A549 (cell line): ENCODE results near the gene RPP30. TPM values are rescaled to one million over a fixed set of nuclear protein-coding genes. Genes with fewer than 3 reads are reported as not detected.
A peak's percentile ranks its signal among the peaks of the same experiment; 100 is the strongest.

Experiments used
- ATAC-seq, 2 experiments: fragments of 200-7000 bp in 1 of 2; fragments of >200 bp in 1 of 2; cut with Nextera tagmentation in 1 of 2; cut with Tn5 transposase in 1 of 2; 3 replicates each; pipeline versions ENCODE4 v1.8.0 to v1.9.1; 2018 to 2020; ENCODE audit warnings: mild to moderate bottlenecking in 1 of 2, moderate library complexity in 1 of 2
- CTCF ChIA-PET: fragments of 300-600 bp; sonication (Branson Sonifier 250); formaldehyde crosslinking; extraction: SDS; loops from one replicate; lab custom pipeline; 2021; ENCODE audit warnings: antibody characterized with exemption, inconsistent platforms; lab: Yijun Ruan, JAX
- POLR2A ChIA-PET: fragments of 350-600 bp; formaldehyde crosslinking; extraction: SDS; loops from one replicate; lab custom pipeline; 2021; ENCODE audit warnings: antibody characterized with exemption, inconsistent platforms; lab: Yijun Ruan, JAX
- DNase-seq, 2 experiments: peaks; one replicate each; pipeline versions ENCODE4 v3.0.0 to v3.0.0-alpha.2; 2011 to 2016; ENCODE audit warnings: low read depth in 1 of 2, low spot score in 1 of 2
- FAIRE-seq: peaks from 2 replicates; lab custom pipeline; 2011; peaks lifted over from hg19 to GRCh38; lab: Jason Lieb, UNC
- H3K27ac ChIP-seq, 2 experiments: fragments of >200 bp; sonication (Bioruptor Twin); formaldehyde crosslinking; 3 replicates each; pipeline ENCODE4 v1.5.1; 2016 to 2017
- H3K4me1 ChIP-seq: fragments of >200 bp; sonication (Bioruptor Twin); formaldehyde crosslinking; 3 replicates; pipeline ENCODE4 v1.6.1; 2016
- H3K4me2 ChIP-seq: fragments of >200 bp; sonication (Bioruptor Twin); formaldehyde crosslinking; 3 replicates; pipeline ENCODE4 v1.6.1; 2016
- H3K4me3 ChIP-seq: fragments of >200 bp; sonication (Bioruptor Twin); formaldehyde crosslinking; 3 replicates; pipeline ENCODE4 v1.5.1; 2016
- H3K9me3 ChIP-seq: fragments of >200 bp; sonication (Bioruptor Twin); formaldehyde crosslinking; 3 replicates; pipeline ENCODE4 v1.6.1; 2016
- CEBPB ChIP-seq, 2 experiments: fragments of >200 bp in 1 of 2; sonication (Bioruptor Twin) in 1 of 2; formaldehyde crosslinking in 1 of 2; IDR thresholded peaks; 2 replicates each; pipeline ENCODE4 v1.6.1; 2012 to 2016
- CHD2 ChIP-seq: fragments of 150-350 bp; IDR thresholded peaks from 2 replicates; pipeline ENCODE4 v1.6.1; 2014; ENCODE audit warnings: low read length; ENCODE audit not compliant: partially characterized antibody
- CHD4 ChIP-seq: fragments of 200-600 bp; sonication (generic); IDR thresholded peaks from 2 replicates; pipeline ENCODE4 v1.6.1; 2016; ENCODE audit warnings: antibody characterized with exemption, mild to moderate bottlenecking, borderline replicate concordance
- EHF ChIP-seq: fragments of 250-450 bp; sonication (Bioruptor Pico); IDR thresholded peaks from 2 replicates; pipeline ENCODE4 v1.5.0; 2020; ENCODE audit warnings: mild to moderate bottlenecking
- FOSB ChIP-seq: fragments of 250-450 bp; sonication (Bioruptor Pico); IDR thresholded peaks from 2 replicates; pipeline ENCODE4 v1.5.0; 2020; ENCODE audit warnings: mild to moderate bottlenecking, moderate library complexity
- GATA3 ChIP-seq: IDR thresholded peaks from 2 replicates; pipeline ENCODE4 v1.6.1; 2012; ENCODE audit warnings: borderline replicate concordance
- HDAC2 ChIP-seq: fragments of 200-600 bp; sonication (generic); IDR thresholded peaks from 2 replicates; pipeline ENCODE4 v1.6.1; 2016
- HOXB5 ChIP-seq: fragments of 250-450 bp; sonication (Bioruptor Pico); IDR thresholded peaks from 2 replicates; pipeline ENCODE4 v1.5.0; 2020; ENCODE audit warnings: mild to moderate bottlenecking, moderate library complexity
- JUN ChIP-seq, 2 experiments: fragments of >200 bp; sonication (Bioruptor Twin); formaldehyde crosslinking; IDR thresholded peaks; 2 replicates in 1 of 2; 3 replicates in 1 of 2; pipeline ENCODE4 v1.6.1; 2016 to 2017
- KDM5A ChIP-seq: fragments of 200-600 bp; sonication (generic); IDR thresholded peaks from 2 replicates; pipeline ENCODE4 v1.6.1; 2016; ENCODE audit warnings: antibody characterized with exemption, mild to moderate bottlenecking
- MAZ ChIP-seq: fragments of 150-350 bp; IDR thresholded peaks from 2 replicates; pipeline ENCODE4 v1.6.1; 2014; ENCODE audit warnings: antibody characterized with exemption, low read depth, low read length, borderline replicate concordance
- NR3C1 ChIP-seq: fragments of >200 bp; sonication (Bioruptor Twin); formaldehyde crosslinking; IDR thresholded peaks from 3 replicates; pipeline ENCODE4 v1.6.1; 2017
- RAD21 ChIP-seq, 2 experiments: fragments of >200 bp in 1 of 2; sonication (Bioruptor Twin) in 1 of 2; formaldehyde crosslinking in 1 of 2; IDR thresholded peaks in 1 of 2; conservative IDR thresholded peaks in 1 of 2; 2 replicates in 1 of 2; 3 replicates in 1 of 2; pipeline ENCODE4 v1.6.1; 2012 to 2018; ENCODE audit warnings: inconsistent platforms in 1 of 2
- RNF2 ChIP-seq: fragments of 200-600 bp; sonication (generic); IDR thresholded peaks from 2 replicates; pipeline ENCODE4 v1.6.1; 2016; ENCODE audit warnings: low read depth, mild to moderate bottlenecking, antibody characterized with exemption, moderate library complexity, borderline replicate concordance
- TFCP2L1 ChIP-seq: fragments of 250-450 bp; sonication (Bioruptor Pico); IDR thresholded peaks from 2 replicates; pipeline ENCODE4 v1.5.0; 2021; ENCODE audit warnings: mild to moderate bottlenecking
- ZNF302 ChIP-seq: fragments of 250-450 bp; sonication (Bioruptor Pico); IDR thresholded peaks from 2 replicates; pipeline ENCODE4 v1.9.0; 2021; ENCODE audit warnings: inconsistent platforms, mild to moderate bottlenecking, moderate library complexity
- ZSCAN20 ChIP-seq: fragments of 250-450 bp; sonication (Bioruptor Pico); IDR thresholded peaks from 2 replicates; pipeline ENCODE4 v1.8.0; 2022; ENCODE audit warnings: mild to moderate bottlenecking, moderate library complexity
- WGBS: methylation state at CpG from one replicate; pipeline ENCODE4 v1.1.6; 2017; ENCODE audit errors: missing lambda C conversion rate; 5-methylcytosine and 5-hydroxymethylcytosine counted together
- polyA plus RNA-seq, 4 experiments: library from polyadenylated mRNA; depleted of rRNA in 3 of 4; stranded (reverse); fragments of >200 nt; fragmentation: RNase III in 1 of 4; extraction: RNeasy Plus Mini Kit Qiagen cat#74134 plus additional on column Dnase treatment in 1 of 4; gene quantifications; 2 replicates in 3 of 4; 3 replicates in 1 of 4; pipeline ENCODE4 v1.2.3, GENCODE V29; 2011 to 2017
- TF ChIP-seq, protein P1 (sequence below): fragments of 150-350 bp; IDR thresholded peaks from 2 replicates; pipeline ENCODE4 v1.6.1; 2014; ENCODE audit warnings: low read depth, mild to moderate bottlenecking, low read length
- TF ChIP-seq, protein P2 (sequence below): fragments of >200 bp; sonication (Bioruptor Twin); formaldehyde crosslinking; IDR thresholded peaks from 3 replicates; pipeline ENCODE4 v1.6.1; 2016
- TF ChIP-seq, protein P3 (sequence below): fragments of 200-600 bp; sonication (generic); IDR thresholded peaks from 2 replicates; pipeline ENCODE4 v1.6.1; 2016; ENCODE audit warnings: antibody characterized with exemption, mild to moderate bottlenecking, moderate library complexity
- TF ChIP-seq, protein P4 (sequence below): fragments of >200 bp; sonication (Bioruptor Twin); formaldehyde crosslinking; IDR thresholded peaks from 2 replicates; pipeline ENCODE4 v1.6.1; 2016
- TF ChIP-seq, protein P5 (sequence below): IDR thresholded peaks from 2 replicates; pipeline ENCODE4 v1.6.1; 2012; ENCODE audit warnings: low read depth, borderline replicate concordance
- TF ChIP-seq, protein P6 (sequence below): fragments of >200 bp; sonication (Bioruptor Twin); formaldehyde crosslinking; IDR thresholded peaks from 3 replicates; pipeline ENCODE4 v1.5.1; 2016

RPP30 gene
- polyA plus RNA-seq, 2 of the 4 experiments (the other 2 are of a cell fraction): 54.3 to 70.9 TPM

DNA sequence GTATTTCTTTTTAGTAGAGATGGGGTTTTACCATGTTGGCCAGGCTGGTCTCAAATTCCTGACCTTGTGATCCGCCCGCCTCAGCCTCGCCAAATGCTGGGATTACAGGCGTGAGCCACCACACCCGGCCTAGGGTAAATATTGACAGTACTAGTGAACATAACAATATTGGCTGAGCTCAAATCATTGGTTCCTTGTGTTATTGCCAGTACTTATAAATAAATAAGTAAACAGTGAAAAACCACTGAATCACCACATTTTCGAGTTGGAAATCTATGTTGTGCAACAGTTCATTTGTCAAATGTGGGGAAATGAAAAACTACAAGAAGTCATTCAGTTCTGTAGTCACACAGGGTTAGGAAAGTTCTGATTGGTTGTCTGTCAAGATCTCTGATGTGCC lies 15.8 kb downstream of the RPP30 start:
- ChIA-PET POLR2A (no interaction called here), CTCF (interaction anchor here (1.3 to 1.6 kb wide), 2 partner anchors 8 to 21 kb away, joined by 3 to 4 read pairs; no protein-coding TSS in a partner anchor)
- 53% methylated on average over 6 of the region's 6 CpGs for WGBS
- Histone ChIP-seq H3K4me2 (no peak overlapping the region), H3K4me3 (no peak overlapping the region), H3K27ac (no peak overlapping the region), H3K9me3 (no peaks in the 10 kb centered on the region), H3K4me1 (0 out of 3 replicates have a peak, but pooled peaks cover 4% of the 10 kb centered on the region)
- FAIRE-seq: no peak
- DNase-seq: peak in 1 of 2 experiments; percentile 24
- ATAC-seq: no peak
- TF ChIP-seq HDAC2 (no peak), RNF2 (no peak), FOSB (CRISPR knock-in tag) (no peak), ZNF302 (CRISPR knock-in tag) (no peak), ZSCAN20 (CRISPR knock-in tag) (no peak), HOXB5 (CRISPR knock-in tag) (no peak), CHD2 (no peak), MAZ (no peak), RAD21 (conservative IDR thresholded peaks at IDR 0.05 in 1 of 2, IDR thresholded peaks at IDR 0.05 in 1 of 2) (no peak), CHD4 (no peak), CEBPB (IDR thresholded peaks at IDR 0.05) (no peak)
- TF ChIP-seq, protein P1, sequence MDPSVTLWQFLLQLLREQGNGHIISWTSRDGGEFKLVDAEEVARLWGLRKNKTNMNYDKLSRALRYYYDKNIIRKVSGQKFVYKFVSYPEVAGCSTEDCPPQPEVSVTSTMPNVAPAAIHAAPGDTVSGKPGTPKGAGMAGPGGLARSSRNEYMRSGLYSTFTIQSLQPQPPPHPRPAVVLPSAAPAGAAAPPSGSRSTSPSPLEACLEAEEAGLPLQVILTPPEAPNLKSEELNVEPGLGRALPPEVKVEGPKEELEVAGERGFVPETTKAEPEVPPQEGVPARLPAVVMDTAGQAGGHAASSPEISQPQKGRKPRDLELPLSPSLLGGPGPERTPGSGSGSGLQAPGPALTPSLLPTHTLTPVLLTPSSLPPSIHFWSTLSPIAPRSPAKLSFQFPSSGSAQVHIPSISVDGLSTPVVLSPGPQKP: no peak

DNA sequence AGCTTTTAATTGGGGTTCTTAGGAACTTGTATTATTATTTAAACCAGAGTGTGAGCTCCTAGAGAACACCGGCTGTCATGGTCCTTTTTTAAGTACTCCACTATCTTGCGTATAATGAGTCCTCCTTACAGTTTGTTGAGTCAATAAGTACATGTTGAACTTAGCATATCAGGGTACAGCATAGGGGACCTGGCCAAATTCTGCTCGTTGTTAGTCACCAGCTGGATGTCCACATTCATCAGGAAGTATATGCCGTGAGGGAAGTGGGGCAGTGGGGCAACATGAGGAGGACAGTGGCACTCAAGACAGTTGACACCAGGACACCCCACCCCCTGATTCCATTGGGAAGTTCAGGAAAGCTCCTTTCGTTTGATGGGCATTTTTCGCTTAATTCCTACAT lies 16.6 kb downstream of the RPP30 start:
- no peak for DNase-seq
- Histone ChIP-seq H3K27ac (no peak overlapping the region), H3K4me3 (no peak overlapping the region), H3K4me1 (0 out of 3 replicates have a peak, but pooled peaks cover 4% of the 10 kb centered on the region), H3K4me2 (no peak overlapping the region), H3K9me3 (no peaks in the 10 kb centered on the region)
- TF ChIP-seq GATA3 (no peak), CHD2 (no peak), CHD4 (no peak), EHF (CRISPR knock-in tag) (no peak), TFCP2L1 (CRISPR knock-in tag) (no peak), FOSB (CRISPR knock-in tag) (no peak), JUN (IDR thresholded peaks at IDR 0.05) (no peak), HDAC2 (no peak), KDM5A (no peak), CEBPB (IDR thresholded peaks at IDR 0.05) (no peak), NR3C1 (no peak)
- TF ChIP-seq, protein P2, sequence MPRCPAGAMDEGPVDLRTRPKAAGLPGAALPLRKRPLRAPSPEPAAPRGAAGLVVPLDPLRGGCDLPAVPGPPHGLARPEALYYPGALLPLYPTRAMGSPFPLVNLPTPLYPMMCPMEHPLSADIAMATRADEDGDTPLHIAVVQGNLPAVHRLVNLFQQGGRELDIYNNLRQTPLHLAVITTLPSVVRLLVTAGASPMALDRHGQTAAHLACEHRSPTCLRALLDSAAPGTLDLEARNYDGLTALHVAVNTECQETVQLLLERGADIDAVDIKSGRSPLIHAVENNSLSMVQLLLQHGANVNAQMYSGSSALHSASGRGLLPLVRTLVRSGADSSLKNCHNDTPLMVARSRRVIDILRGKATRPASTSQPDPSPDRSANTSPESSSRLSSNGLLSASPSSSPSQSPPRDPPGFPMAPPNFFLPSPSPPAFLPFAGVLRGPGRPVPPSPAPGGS: no peak
- TF ChIP-seq, protein P3, sequence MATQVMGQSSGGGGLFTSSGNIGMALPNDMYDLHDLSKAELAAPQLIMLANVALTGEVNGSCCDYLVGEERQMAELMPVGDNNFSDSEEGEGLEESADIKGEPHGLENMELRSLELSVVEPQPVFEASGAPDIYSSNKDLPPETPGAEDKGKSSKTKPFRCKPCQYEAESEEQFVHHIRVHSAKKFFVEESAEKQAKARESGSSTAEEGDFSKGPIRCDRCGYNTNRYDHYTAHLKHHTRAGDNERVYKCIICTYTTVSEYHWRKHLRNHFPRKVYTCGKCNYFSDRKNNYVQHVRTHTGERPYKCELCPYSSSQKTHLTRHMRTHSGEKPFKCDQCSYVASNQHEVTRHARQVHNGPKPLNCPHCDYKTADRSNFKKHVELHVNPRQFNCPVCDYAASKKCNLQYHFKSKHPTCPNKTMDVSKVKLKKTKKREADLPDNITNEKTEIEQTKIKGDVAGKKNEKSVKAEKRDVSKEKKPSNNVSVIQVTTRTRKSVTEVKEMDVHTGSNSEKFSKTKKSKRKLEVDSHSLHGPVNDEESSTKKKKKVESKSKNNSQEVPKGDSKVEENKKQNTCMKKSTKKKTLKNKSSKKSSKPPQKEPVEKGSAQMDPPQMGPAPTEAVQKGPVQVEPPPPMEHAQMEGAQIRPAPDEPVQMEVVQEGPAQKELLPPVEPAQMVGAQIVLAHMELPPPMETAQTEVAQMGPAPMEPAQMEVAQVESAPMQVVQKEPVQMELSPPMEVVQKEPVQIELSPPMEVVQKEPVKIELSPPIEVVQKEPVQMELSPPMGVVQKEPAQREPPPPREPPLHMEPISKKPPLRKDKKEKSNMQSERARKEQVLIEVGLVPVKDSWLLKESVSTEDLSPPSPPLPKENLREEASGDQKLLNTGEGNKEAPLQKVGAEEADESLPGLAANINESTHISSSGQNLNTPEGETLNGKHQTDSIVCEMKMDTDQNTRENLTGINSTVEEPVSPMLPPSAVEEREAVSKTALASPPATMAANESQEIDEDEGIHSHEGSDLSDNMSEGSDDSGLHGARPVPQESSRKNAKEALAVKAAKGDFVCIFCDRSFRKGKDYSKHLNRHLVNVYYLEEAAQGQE: no peak
- TF ChIP-seq, protein P4, sequence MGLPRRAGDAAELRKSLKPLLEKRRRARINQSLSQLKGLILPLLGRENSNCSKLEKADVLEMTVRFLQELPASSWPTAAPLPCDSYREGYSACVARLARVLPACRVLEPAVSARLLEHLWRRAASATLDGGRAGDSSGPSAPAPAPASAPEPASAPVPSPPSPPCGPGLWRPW: no peak
- TF ChIP-seq, protein P5, sequence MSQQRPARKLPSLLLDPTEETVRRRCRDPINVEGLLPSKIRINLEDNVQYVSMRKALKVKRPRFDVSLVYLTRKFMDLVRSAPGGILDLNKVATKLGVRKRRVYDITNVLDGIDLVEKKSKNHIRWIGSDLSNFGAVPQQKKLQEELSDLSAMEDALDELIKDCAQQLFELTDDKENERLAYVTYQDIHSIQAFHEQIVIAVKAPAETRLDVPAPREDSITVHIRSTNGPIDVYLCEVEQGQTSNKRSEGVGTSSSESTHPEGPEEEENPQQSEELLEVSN: no peak
- TF ChIP-seq, protein P6, sequence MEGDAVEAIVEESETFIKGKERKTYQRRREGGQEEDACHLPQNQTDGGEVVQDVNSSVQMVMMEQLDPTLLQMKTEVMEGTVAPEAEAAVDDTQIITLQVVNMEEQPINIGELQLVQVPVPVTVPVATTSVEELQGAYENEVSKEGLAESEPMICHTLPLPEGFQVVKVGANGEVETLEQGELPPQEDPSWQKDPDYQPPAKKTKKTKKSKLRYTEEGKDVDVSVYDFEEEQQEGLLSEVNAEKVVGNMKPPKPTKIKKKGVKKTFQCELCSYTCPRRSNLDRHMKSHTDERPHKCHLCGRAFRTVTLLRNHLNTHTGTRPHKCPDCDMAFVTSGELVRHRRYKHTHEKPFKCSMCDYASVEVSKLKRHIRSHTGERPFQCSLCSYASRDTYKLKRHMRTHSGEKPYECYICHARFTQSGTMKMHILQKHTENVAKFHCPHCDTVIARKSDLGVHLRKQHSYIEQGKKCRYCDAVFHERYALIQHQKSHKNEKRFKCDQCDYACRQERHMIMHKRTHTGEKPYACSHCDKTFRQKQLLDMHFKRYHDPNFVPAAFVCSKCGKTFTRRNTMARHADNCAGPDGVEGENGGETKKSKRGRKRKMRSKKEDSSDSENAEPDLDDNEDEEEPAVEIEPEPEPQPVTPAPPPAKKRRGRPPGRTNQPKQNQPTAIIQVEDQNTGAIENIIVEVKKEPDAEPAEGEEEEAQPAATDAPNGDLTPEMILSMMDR: no peak
- CTCF ChIA-PET: interaction anchor here (1.0 to 1.6 kb wide), 2 partner anchors 9 to 747 kb away, joined by 3 to 4 read pairs; no protein-coding TSS in a partner anchor
- 97% methylated on average over 6 of the region's 6 CpGs for WGBS
- FAIRE-seq: no peak
- POLR2A ChIA-PET: no interaction called here
- ATAC-seq: no peak
